Measurements from ENCODE around the gene ZNF785.
"Not testable (repeated sequence)": the region's sequence is repeated elsewhere in the genome, so short reads cannot be mapped to it uniquely, and the experiment has no call there.

The ZNF785 gene

DNA sequence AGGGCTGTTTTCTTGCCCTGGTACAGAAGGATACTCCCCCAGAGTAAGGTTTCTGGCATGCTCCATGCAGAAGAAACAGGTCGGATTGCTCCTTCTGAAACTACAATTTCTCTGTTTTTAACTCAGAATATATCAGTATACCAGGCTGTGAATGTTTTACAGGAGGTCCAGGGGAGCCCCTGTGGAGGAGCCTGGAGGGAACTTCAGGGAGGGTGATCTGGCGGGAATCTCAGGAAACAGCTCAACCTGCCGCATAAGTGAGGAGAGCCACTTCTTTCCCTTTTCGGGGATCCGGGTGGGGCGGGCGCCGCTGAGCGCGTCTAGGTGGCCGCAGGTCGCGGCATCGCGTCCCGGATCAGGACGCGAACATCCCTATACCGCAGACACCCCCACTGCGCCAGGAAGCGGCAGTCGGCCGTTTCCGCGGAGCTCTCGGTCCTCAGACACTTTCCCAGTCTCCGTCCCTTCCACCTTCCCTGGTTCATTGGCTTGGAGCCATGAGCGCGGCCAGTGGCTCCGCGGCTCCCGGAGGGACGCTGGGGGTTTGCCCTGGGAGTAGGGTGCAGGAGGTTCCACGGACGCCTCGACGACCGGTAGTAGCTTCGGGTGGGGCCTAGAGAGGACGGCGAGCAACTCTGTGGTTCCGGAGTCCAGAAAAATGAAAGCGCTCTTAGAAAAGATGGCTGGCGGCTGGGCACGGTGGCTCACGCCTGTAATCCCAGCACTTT, 24.2 kb downstream of the ZNF785 start:
- DNase-seq = no peak

DNA sequence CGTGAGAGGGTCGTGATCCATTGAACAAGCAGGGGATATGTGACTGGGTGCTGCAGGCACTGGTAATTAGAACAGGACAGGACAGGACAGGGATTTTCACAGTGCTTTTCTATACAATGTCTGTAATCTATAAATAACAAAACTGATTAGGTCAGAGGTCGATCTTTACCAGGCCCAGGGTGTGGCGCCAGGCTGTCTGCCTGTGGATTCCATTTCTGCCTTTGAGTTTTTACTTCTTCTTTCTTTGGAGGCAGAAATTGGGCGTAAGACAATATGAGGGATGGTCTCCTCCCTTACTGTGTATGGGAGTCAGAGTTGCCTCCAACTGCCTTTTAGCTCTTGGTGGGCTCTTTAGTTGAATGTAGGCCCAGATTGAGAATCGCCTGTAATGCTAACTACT, 25.8 kb downstream of the ZNF785 start:
- no peak for DNase-seq

DNA sequence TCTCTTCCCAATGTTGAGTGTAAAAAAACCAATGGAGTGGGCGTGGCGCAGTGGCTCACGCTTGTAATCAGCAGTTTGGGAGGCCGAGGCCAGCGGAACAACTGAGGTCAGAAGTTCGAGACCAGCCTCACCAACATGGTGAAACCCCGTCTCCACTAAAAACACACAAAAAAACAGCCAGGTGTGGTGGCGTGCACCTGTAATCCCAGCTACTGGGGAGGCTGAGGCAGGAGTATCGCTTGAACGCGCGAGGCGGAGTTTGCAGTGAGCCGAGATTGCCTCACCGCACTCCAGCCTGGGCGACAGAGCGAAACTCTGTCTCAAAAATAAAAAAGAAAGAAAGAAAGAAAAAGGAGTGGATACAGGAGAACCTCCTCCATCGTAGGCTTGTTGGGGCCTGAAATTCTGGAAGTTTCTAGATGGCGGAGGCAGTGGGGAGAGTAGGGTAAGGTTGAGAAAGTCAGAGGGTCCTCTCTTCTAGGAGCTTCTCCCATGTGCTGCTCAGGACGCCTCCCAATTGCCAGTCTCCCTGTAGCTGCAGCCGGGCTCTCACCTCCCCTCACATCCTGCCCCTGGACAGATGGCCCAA, 26.6 kb downstream of the ZNF785 start:
- no peak for DNase-seq

DNA sequence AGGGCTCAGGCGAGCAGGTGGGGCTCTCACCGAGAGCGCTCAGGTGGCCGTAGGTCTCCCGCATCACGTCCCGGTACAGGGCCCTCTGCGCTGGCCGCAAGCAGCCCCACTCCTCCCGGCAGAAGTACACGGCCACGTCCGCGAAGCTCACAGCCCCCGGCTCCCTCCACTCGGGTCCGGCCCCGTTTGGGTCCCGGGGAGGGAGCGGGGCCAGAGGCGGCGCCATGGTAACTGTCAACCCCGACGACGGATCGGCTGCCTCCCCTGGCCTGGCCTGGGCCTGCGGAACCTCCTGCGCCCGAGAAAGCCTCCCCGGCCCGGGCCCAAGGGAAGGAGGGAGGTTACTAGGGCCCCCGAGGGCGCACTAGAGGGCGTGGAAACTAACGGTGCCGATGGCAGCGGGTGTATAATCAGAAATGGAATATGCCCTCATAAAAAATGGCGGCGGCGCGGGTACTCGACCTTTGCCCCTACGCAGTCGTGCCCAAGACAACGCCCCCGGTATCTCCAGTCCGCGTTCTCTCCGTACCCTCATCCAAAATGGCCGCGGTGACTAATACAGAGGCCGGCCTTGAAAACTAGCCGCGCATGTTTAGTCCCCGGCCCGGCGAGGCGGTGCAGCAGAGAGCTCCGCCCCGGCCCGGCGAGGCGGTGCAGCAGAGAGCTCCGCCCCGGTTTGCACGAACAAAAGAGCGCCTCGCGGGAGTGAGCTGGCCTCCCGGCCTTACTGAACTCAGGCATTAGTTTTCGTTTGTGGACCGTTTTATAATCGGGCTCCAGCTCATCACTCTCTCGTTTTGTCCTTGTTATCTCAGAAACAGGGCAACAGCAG, 27.3 kb downstream of the ZNF785 start, which contains the start of gene ZNF764:
Gene ZNF764, minus strand, starts transcription at position 418 of the 832 bp plus-strand sequence. Its CDS starts 192 bp downstream, at position 226.
- DNase-seq = peak; percentile 98

DNA sequence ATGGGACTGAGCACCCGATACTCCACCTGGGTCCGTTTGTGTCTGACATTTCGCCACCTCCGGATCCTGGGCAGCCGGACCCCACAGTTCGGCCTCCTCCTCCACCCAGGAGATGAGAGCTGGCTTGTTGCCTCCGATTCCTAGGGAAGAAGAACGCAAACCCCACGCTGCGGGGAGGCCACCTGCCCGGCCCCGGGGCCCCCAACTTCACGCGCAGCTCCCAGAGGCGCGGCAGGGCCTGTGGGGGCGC, 27.9 kb downstream of the ZNF785 start:
- no peak for DNase-seq

DNA sequence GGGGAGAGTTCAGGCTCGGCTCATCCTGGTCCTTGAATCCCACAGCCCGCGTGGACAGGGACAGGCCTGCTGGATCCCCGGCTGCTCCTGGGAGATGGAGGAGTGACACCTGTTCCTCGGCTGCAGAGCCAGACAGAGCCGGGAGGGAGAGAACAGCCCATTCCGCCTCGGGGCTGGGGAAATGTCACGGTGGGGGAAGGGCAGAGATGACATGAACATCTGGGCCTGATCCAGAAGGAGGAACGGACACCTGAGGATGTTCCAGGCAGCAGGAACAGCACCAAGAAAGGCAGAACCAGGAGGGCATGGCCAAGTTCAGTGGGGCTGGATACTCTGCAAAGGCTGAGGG, 29.4 kb downstream of the ZNF785 start:
- no peak for DNase-seq

DNA sequence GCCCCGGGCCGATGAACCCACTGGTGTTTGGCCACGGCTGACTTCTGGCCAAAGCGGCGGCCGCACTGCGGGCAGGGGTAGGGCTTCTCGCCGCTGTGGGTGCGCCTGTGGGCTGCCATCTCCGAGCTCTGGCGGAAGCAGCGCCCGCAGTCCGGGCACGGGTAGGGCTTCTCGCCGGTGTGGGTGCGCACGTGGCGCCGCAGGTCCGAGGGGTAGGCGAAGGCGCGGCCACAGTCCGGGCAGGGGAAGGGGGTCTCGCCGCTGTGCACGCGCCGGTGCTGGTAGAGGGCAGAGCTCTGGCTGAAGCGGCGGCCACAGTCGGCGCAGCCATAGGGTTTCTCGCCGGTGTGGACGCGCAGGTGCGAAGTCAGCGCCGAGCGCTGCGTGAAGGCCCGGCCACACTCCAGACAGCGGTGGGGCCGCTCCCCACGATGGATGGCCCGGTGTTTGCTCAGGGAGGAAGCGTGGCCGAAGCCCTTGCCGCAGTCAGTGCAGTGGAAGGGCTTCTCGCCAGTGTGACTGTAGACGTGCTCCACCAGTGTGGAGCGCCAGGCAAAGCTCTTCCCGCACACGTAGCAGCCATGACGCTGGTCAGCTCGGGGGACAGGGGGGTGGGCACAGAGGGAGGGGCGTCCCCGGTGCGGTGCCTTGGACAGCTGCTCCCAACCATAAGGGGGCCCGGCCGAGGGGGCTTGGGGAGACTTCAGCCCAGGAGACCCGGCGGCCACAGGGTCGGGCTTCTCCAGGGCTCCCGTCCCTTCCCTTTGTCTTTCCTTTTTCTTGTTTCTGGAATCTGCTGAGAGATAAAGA, 30.0 kb downstream of the ZNF785 start:
- no peak for DNase-seq

DNA sequence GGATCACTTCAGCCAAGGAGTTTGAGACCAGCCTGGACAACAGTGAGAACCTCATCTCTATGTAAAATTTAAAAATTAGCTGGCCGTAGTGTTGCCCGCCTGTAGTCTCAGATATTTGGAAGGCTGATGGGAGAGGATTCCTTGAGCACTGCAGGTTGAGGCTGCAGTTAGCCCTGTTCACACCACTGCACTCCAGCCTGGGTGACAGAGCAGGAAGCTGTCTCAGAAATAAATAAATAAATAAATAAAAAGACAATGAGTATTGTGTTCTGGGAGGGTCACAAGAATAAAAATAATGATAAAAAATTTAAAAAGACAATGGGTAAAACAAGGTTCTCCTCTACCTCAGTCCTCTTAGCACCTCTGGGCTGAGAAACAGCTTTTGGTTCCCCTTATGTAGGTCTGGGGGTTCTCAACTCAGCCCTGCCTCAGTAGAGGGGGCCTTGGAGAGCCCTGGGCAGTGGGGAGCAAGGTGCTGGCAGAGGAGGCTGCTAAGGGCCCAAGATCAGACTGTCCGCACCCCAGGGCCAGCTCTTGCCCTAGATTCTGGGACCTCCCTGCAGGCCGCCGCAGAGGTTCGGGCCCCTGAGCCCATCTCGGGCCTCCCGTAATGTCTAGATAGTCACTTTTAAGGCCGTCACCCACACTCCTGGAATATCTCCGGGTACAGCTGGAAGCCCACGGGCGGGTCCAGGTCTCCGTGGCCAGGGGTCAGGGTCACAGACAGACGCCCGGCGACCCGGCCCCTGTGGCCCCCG, 30.8 kb downstream of the ZNF785 start:
- no peak for DNase-seq

DNA sequence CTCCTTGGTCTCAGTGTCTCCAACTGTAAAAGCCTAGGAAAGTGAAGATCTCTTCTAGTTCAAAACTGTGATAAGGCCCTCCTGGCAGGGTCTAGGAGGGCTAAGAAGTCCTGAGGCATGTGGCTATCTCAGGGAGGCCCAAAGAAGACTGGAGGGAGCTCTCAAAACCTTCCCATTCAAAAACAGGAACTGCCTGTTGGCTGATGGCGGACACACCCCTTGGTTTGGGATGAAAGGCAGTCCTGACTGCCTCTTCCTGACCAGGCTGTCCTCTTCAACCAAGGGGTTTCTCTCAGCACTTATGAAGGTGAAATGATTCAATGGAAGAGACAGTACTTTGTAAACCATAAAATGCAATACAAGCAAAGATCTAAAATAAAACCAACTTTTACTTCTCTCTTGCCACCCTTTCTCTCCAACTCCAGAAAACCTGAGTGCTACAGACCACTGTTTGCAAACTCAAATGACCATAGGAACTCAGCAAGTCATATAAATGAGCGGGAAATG, 32.1 kb downstream of the ZNF785 start:
- DNase-seq = no peak

DNA sequence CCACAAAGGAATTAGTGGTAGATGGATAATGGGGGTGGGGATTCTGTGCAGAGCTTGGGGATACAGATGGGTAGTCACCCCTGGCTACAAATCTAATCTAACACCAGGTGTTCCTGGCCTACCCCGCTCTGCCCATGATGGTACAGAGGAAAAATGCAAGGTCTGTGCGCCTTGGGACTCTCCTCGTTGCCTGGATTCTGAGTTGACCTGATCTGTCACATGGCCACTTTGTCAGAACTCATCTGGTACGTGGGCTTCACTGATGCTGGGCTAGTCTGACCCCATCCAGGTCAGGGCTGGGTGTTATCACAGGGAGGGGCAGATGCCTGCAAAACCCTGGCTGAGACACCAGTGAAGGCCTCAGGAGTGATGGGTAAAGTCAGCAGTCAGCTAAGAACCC, 32.5 kb downstream of the ZNF785 start:
- no peak for DNase-seq

DNA sequence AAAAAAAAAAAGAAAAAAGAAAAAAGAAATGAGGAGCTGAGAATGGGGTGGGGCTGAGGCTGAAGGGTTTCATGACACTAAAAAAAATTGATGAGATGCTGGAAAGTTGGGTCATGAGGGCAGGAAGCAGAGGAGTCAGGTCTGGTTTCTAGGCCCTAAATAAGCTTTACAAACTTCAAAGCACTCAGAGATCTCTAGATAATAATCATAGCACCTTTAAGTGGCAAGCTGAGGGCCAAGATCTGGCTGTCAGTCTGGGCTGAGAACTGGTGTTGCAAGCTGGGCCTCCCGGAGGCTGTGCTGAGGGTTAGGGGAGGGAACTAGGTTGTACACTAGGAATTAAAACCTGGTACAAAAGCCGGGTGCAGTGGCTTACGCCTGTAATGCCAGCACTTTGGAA, 33.7 kb downstream of the ZNF785 start:
- no peak for DNase-seq

DNA sequence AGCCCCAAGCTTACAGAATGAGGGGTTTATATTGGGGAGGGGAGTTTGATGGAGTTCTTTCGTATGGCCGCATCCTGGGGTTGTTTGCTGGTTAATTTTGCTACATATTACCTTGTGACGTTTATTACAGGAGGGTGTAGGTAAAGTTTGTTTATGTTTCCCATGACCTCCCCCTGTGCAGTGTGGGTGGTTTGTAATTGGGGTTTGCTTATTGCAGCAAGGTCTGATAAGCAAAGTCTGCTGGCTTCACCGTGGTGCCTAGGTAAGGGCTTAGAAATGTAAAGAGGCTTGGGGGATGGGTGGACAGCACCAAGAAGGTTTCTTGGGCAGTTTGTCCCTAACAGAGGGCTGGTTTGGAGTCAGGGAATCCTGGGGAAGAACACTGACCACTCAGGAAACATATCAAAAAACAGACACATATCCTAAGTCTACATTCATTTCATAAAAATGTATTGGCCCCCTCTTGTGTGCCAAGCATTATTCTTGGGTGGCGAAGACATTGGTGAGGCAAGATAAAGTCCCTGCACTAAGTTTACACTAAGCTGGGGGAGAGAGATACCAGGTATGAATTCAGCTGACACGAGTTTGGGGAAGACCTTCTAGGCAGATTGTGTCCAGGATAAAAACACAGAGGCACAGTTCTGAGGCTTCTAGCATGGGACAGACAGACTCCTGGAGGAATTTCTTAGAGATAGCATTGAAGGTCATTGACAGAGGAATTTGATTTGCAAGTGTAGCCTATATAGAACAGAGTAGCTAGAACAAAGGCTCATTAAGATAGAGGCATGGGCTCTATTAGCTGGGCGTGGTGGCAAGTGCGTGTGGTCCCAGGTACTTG, 36.9 kb downstream of the ZNF785 start:
- no peak for DNase-seq

DNA sequence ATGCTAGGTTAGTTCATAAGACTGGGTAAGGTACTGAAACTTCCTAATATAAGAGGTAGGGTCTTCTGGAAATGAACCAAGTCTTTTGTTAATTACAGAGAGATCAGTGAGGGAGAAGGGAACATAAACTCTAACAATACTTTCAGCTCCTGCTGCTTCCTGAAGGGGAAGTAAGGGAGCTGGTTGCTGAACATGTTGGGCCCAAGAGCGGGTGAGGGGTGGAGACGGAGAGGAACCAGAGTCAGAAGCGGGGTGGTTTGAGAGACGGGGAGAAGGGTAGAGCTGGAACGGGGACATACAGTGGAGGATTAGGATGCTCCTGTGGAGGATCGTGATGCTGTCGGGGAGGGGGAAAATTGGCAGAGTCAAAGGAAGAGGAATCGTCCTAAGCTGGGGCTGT, 39.4 kb downstream of the ZNF785 start:
- no peak for DNase-seq

DNA sequence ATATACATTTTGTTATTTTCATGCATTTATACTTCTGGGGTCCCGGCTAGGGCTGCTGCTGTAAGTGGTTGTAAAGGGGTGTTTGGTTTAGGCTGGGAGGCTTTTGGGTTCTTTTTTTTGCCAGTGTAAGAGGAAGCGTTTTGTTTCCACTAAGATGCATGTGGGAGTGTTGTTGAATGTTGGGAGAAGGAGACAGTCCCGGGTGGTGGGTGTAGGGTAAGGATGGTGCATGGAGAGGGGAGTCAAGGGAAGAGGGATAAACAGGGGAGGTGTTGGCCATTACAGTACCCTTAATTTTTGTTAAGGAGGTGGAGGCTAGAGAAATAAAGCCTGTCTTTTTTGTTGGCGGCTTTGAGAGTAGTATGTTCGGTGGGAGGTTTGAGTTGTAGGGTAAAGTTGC, 42.4 kb downstream of the ZNF785 start:
- DNase-seq = no peak

DNA sequence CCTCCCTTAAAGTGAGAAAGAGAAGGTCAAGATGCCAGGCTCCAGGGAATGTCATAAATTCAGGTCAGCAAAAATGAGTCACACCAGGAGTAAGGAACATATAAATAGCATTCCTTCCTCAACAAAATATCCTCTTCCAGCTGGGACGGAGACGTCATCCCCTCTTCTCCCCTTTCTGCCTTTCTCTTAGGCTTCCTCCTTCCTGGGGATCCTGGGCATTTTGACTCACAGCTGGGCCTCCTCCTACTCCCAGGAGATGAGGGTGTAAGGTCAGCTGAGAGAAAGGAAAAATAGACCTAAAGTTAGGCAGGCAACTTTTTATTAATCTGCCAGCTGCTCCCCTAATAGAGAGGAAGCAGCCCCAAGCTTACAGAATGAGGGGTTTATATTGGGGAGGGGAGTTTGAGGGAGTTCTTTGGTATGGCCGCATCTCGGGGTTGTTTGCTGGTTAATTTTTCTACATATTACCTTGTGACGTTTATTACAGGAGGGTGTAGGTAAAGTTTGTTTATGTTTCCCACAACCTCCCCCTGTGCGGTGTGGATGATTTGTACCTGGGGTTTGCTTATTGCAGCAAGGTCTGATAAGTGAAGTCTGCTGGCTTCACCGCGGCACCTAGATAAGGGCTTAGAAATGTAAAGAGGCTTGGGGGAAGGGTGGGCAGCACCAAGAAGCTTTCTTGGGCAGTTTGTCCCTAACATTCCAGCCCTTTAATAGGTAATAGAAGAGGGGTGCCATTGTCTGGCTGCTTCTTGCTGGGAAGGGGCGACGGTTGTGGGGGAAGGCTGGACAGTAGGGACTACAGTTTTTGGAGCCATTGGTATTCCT, 43.8 kb downstream of the ZNF785 start:
- DNase-seq = peak; percentile 63

DNA sequence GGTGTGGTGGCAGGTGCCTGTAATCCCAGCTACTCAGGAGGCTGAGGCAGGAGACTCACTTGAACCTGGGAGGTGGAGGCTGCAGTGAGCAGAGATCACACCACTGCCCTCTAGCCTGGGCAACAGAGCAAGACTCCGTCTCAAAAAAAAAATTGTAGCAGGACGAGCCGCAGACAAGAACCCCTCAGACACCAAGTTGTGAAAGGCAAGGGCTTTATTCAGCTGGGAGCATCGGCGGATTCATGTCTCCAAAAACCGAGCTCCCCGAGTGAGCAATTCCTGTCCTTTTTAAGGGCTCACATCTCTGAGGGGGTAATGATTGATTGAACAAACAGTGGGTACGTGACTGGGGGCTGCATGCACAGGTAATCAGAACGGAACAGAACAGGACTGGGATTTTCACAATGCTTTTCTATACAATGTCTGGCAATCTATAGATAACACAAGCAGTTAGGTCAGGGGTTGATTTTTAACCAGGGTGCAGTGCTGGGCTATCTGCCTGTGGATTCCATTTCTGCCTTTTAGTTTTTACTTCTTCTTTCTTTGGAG, 44.5 kb downstream of the ZNF785 start:
- not testable (repeated sequence) for DNase-seq

DNA sequence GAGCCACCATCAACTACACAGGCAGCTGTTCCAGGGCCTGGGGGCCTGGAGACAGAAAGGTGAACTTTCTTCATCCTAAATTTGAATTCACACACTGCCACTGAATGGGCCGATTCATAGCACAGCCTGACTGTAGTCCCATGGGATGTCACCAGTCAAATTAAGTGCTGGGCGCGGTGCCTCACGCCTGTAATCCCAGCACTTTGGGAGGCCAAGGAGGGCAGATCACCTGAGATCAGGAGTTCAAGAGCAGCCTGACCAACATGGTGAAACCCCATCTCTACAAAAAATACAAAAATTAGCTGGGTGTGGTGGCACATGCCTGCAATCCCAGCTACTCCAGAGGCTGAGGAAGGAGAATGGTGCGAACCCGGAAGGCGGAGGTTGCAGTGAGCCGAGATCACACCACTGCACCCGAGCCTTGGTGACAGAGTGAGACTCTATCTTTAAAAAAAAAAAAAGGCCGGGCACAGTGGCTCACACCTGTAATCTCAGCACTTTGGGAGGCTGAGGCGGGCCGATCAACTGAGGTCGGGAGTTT, 45.4 kb downstream of the ZNF785 start:
- DNase-seq = not testable (repeated sequence)

DNA sequence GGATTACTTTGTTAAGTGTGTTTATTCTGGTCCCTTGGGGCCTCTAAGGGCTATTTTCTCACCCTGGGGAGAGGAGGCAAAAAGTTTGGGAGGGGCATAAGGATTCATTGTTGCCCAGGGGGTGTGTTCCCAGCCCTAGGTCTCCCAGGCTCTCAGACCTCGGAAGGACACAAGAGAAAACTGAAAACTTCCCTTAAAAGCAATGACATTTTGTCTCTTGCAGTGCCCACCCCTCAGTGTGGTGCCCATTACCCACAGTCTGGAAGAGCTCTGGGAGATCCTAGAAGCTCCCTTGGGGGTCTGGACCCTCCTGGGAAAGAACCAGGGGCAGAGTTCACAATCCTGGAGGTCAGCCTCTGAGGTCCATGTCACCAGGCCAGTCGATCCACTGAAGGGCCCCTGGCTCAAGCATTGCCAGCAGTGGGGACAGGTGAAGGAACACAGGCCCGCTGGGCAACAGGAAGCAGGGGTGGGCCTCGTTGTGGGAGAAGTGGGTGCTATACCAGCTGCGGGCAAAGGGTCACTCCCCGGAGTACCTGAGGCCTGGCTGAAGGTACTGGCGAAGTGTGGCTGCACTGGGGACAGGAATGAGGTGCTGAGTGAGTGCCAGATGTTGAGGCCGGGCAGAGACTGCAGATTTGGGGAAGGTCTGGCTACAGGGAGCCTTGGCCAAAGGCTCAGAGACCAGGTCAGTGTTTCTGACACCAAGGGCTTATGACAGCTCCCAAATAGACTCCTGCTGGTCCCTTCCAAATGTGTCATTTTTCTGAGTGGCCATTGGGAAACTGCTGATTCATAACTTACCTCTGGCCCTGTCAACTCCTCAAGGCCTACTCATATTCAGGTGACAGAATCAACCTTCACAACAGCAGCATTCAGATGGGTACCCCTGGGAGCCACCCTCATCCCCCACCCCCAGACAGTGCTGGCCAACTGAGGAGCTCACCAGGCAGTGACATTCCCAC, 46.2 kb downstream of the ZNF785 start:
- no peak for DNase-seq
